GM12865 (cell line): ENCODE data around the gene PDE3B.
"Not testable (repeated sequence)": the region's sequence is repeated elsewhere in the genome, so short reads cannot be mapped to it uniquely, and the experiment has no call there.

ENCODE experiments used
- DNase-seq: peaks from one replicate; pipeline ENCODE4 v3.0.0; 2010; ENCODE audit warnings: low read depth
- H3K4me3 ChIP-seq: 2 replicates; pipeline ENCODE4 v1.5.1; 2011; ENCODE audit warnings: mild to moderate bottlenecking, low read depth, low read length, control low read depth
- CTCF ChIP-seq: IDR thresholded peaks from 2 replicates; pipeline ENCODE4 v1.5.1; 2011; ENCODE audit warnings: low read length, control low read depth, low read depth, inconsistent platforms; ENCODE audit not compliant: insufficient read depth; ENCODE audit errors: missing control alignments

PDE3B gene

GRCh38 chr11:14858404-14858803, 214.8 kb downstream of the PDE3B start:
- no peak for DNase-seq
- no peak for TF ChIP-seq CTCF
- no peak overlapping the region for H3K4me3 ChIP-seq

GRCh38 chr11:14860511-14860910, 216.9 kb downstream of the PDE3B start:
- TF ChIP-seq CTCF, result no peak
- no peak for DNase-seq

GRCh38 chr11:14861680-14862079, 218.1 kb downstream of the PDE3B start:
- TF ChIP-seq CTCF, result no peak
- DNase-seq, result no peak
- no peak overlapping the region for H3K4me3 ChIP-seq

More at GRCh38 chr11:14860511-14860910, 216.9 kb downstream of the PDE3B start:
- no peak overlapping the region for H3K4me3 ChIP-seq

- not testable (repeated sequence) for H3K4me3 ChIP-seq, DNase-seq
Observed at GRCh38 chr11:14863775-14864174, 220.2 kb downstream of the PDE3B start.

- no peak for DNase-seq
- no peak overlapping the region for H3K4me3 ChIP-seq
- no peak for TF ChIP-seq CTCF
Observed at GRCh38 chr11:14872032-14872431, 228.4 kb downstream of the PDE3B start.

- no peak for DNase-seq
- no peak for TF ChIP-seq CTCF
- no peak overlapping the region for H3K4me3 ChIP-seq
Observed at GRCh38 chr11:14873632-14874031, 230.0 kb downstream of the PDE3B start.

- TF ChIP-seq CTCF, result no peak
- H3K4me3 ChIP-seq, result no peak overlapping the region
- DNase-seq, result no peak
Observed at GRCh38 chr11:14875163-14875562, 231.6 kb downstream of the PDE3B start.
